GM21381 (cell line): ENCODE measurements around the gene RNF223.

Experiments
- ATAC-seq: cut with Tn5 transposase; IDR thresholded peaks from one replicate; pipeline ENCODE4 v1.9.1; 2021; ENCODE audit warnings: mild to moderate bottlenecking, moderate library complexity; ENCODE audit not compliant: unreplicated experiment

Gene RNF223

GRCh38 chr1:1047407-1047806, 26.7 kb downstream of the RNF223 start:
- ATAC-seq = no peak

DNA sequence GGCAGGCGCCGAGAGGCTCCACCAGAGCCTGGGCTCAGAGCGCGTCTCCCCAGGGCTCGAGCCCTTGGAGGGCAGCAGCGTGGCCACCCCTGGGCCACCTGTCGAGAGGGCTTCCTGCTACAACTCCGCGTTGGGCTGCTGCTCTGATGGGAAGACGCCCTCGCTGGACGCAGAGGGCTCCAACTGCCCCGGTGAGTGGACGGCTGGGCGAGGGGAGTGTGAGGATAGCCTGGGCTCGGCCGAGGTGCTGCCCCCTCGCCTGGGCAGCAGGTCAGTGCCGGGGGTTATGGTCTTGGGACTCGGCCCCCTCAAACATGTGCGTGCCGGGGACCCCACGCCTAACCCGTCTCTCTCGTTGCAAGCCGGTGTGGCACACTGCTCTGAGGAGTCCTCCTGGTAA, 27.3 kb downstream of the RNF223 start:
- ATAC-seq = no peak

DNA sequence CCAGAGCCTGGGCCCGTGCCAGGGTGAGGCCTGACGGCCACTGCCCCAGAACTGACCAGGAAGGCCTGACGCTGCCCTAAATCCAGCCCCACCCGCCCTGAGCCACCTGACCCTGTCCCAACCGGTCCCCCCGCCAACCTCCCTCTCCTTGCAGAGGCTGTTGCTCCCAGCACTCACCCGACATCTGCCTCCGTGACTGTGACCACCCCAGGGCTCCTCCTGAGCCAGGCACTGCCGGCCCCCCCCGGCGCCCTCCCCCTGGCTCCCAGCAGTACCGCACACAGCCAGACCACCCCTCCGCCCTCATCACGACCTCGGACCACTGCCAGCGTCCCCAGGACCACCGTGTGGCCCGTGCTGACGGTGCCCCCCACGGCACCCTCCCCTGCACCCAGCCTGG, 27.9 kb downstream of the RNF223 start:
- no peak for ATAC-seq

DNA sequence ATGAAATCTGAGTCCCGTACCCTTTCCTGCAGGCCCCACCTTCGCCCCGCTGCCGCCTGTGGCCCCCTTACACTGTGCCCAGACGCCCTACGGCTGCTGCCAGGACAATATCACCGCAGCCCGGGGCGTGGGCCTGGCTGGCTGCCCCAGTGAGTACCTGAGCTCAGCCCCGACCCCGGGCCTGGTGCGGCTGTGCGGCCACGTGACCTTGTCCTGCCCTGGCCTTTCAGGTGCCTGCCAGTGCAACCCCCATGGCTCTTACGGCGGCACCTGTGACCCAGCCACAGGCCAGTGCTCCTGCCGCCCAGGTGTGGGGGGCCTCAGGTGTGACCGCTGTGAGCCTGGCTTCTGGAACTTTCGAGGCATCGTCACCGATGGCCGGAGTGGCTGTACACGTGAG, 29.0 kb downstream of the RNF223 start:
- no peak for ATAC-seq

GRCh38 chr1:1044455-1045078, 29.5 kb downstream of the RNF223 start:
- ATAC-seq = no peak

DNA sequence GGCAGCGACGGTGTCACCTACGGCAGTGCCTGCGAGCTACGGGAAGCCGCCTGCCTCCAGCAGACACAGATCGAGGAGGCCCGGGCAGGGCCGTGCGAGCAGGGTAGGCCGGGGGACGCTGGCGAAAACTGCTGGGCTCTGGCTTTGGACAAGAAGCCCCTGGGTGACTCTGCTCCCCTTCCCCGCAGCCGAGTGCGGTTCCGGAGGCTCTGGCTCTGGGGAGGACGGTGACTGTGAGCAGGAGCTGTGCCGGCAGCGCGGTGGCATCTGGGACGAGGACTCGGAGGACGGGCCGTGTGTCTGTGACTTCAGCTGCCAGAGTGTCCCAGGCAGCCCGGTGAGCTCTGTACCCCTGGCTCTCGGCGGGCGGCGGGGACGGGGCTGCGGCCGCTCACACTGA, 30.2 kb downstream of the RNF223 start:
- no peak for ATAC-seq

GRCh38 chr1:1043411-1043810, 30.7 kb downstream of the RNF223 start:
- ATAC-seq = no peak

DNA sequence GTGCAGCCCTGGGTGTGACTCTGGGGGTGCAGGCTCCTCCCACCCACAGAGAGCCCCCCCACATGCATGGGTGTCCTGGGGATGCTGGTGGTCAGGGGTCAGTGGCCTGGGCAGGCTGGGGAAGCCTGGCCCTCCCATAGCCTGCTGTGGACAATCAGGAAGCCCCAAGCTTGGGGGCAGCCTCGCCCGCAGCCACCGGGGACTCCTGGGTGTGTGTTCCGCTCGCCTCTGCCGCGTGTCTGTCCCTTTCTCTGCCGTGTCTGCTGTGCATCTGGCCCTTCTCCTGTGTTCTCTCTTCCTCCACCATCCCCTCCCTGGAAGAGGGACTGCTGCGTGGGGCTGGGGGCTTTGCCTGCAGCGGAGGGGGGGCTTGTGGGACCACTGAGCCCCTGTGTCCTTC, 31.3 kb downstream of the RNF223 start:
- no peak for ATAC-seq

DNA sequence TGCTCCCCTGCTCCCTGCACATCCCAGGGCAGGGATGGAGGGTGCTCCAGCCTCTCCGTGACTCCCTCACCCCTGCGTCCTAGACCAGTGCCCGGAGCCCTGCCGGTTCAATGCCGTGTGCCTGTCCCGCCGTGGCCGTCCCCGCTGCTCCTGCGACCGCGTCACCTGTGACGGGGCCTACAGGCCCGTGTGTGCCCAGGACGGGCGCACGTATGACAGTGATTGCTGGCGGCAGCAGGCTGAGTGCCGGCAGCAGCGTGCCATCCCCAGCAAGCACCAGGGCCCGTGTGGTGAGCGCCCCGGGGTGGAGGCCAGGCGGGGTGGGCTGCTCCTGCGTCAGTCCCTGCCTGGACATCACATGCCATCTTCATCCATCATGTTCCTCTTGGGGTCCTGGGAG, 32.2 kb downstream of the RNF223 start:
- no peak for ATAC-seq

DNA sequence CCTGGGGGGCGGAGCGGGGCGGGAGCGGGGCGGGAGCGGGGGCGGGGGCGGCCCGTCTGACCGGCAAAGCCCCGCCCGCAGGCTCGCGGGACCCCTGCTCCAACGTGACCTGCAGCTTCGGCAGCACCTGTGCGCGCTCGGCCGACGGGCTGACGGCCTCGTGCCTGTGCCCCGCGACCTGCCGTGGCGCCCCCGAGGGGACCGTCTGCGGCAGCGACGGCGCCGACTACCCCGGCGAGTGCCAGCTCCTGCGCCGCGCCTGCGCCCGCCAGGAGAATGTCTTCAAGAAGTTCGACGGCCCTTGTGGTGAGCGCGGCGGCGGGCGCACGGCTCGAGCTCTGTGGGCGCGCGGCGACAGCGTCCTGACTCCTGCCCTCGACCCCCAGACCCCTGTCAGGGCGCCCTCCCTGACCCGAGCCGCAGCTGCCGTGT, 33.0 kb downstream of the RNF223 start:
- ATAC-seq = no peak

- no peak for ATAC-seq
Observed at GRCh38 chr1:1040004-1040991, 33.8 kb downstream of the RNF223 start.

- ATAC-seq = no peak
Observed at GRCh38 chr1:1039145-1039910, 34.8 kb downstream of the RNF223 start.

- peak; percentile 59 for ATAC-seq
Observed at GRCh38 chr1:1038694-1039093, 35.4 kb downstream of the RNF223 start.

DNA sequence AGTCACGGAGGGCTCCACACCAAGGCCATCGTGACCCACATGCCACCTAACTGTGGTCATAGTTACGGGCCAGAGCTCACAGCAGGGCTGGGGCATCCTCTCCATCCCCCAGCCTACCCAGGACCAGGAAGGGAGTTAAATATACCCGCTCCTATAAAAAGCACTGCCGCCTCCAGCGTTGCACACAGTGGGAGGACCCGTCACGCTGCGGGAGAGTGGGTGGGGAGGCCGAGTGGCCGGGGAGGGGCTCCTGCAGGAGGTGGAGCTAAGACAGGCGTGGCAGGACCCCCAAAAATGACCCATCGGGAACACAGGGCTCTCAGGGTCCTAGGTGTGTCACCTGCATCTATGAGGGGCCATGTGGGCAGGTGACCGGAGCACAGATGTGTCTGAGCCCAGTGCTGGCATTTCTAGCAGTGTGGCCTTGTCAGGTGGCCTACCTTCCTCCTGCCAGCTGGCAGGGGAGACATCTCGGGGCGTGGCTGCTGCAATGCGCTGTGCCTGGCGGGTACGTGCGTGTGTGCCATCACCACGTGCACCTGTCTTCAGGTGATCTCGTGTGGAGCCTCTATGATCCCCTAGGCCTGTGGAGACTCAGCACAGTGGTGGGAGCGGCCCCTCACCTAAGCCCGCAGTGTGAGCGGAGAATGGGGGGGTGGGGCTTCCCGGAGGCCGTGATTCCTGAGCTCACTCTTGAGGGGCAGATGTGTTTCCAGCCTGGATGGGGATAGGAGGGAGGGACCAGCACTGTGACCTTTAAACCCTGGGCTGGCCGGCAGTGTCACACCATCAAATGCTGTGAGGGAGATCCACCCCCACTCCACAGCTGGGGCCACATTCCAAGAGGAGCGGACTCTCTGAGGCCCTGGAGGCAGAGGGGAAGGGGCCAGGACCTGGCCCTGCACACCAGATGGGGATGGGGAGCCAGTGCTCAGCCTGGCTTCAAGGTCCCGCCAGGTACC, 36.5 kb downstream of the RNF223 start:
- ATAC-seq = no peak

DNA sequence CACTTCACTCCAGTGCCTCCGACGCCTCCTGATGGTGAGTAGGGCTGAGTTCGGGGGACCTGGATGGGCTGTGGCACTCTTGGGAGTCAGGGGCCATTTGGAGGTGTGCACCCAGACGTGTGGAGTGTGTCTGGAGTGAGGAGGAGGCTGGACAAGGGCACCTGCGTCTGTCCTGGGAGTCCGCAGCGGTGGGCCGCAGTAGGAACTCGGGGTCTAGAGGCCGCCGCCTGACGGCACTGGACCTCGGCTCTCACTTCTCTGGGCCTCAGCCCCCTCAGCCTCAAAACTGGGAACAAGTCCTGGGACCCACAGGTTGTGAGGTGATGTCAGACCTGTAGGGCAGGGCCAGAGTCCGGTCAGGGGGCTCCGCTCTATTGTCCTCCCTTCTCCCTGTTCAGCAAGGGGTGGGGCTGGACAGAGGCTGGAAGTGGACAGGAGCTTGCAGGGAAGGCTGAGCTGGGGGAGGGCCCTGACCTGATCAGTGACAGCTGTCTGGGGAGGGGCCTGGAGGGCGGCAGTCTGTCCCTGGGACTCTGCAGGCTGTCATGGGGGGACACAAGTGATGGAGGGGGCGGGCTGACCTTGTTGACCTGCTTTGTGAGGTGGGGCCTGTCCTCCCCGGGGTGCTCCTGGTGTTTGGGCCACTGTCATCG, 38.7 kb downstream of the RNF223 start:
- ATAC-seq = no peak

DNA sequence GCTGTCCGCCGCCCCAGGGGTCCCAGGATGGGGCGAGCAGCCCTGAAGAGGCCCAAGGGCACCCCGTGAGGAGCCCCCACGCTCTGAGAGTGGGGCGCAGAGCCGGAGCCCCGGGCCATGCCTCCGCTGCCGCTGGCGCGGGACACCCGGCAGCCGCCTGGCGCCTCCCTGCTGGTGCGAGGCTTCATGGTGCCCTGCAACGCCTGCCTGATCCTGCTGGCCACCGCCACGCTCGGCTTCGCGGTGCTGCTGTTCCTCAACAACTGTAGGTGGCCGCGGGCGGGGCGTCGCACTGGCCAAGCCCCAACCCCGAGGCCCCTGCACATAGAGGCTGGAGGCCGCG, 39.7 kb downstream of the RNF223 start:
- no peak for ATAC-seq

- no peak for ATAC-seq
Observed at GRCh38 chr1:1033731-1034438, 40.2 kb downstream of the RNF223 start.

GRCh38 chr1:1033009-1033587, 41.0 kb downstream of the RNF223 start:
- peak; percentile 83 for ATAC-seq

- no peak for ATAC-seq
Observed at GRCh38 chr1:1032424-1032823, 41.7 kb downstream of the RNF223 start.
